IMR-90 (cell line): Measurements from ENCODE around the gene PI4KA. TPM values are rescaled to one million over a fixed set of nuclear protein-coding genes. Genes with fewer than 3 reads are reported as not detected.

ENCODE experiments used
- ATAC-seq: fragments of 200-7000 bp; cut with Tn5 transposase; 2 replicates; pipeline ENCODE4 v1.9.1; 2020; ENCODE audit warnings: low read depth, mild to moderate bottlenecking, moderate library complexity
- BruUV-seq: library from RNA; stranded (reverse); fragments of 400-500 nt; replicated peaks from 2 replicates; lab custom pipeline; 2021; lab: Mats Ljungman, UMichigan
- CTCF ChIA-PET: fragments of 300-600 bp; formaldehyde crosslinking; extraction: SDS; loops from one replicate; lab custom pipeline; 2021; ENCODE audit warnings: antibody characterized with exemption; lab: Yijun Ruan, JAX
- POLR2A ChIA-PET: fragments of 300-600 bp; sonication (Branson Sonifier 250); formaldehyde crosslinking; loops from one replicate; lab custom pipeline; 2022; ENCODE audit warnings: antibody characterized with exemption; ENCODE audit not compliant: unreplicated experiment; lab: Charles Lee
- DNase-seq: peaks from one replicate; pipeline ENCODE4 v3.0.0; 2013
- H2AFZ ChIP-seq: replicated peaks from 2 replicates; pipeline ENCODE3; 2013; ENCODE audit warnings: low read length, mild to moderate bottlenecking; ENCODE audit not compliant: poor library complexity
- H2AK5ac ChIP-seq: 2 replicates; pipeline ENCODE4 v1.6.1; 2013; ENCODE audit warnings: low read depth, low read length, inconsistent platforms
- H2AK9ac ChIP-seq: replicated peaks from 2 replicates; pipeline ENCODE3; 2013; ENCODE audit warnings: mild to moderate bottlenecking, low read depth, low read length, moderate library complexity; ENCODE audit not compliant: poor library complexity
- H2BK120ac ChIP-seq: 2 replicates; pipeline ENCODE4 v1.6.1; 2013; ENCODE audit warnings: low read depth, low read length, inconsistent platforms
- H2BK15ac ChIP-seq: 3 replicates; pipeline ENCODE4 v1.6.1; 2013; ENCODE audit warnings: low read depth, low read length, inconsistent platforms
- H2BK20ac ChIP-seq: 2 replicates; pipeline ENCODE4 v1.6.1; 2013; ENCODE audit warnings: low read depth, mild to moderate bottlenecking, inconsistent platforms, low read length, moderate library complexity
- H2BK5ac ChIP-seq: 2 replicates; pipeline ENCODE4 v1.6.1; 2013; ENCODE audit warnings: mild to moderate bottlenecking, low read depth, low read length, inconsistent platforms; ENCODE audit not compliant: poor library complexity, severe bottlenecking
- H3K14ac ChIP-seq: replicated peaks from 2 replicates; pipeline ENCODE4 v1.6.1; 2013; ENCODE audit warnings: low read depth, low read length, inconsistent platforms
- H3K18ac ChIP-seq: 2 replicates; pipeline ENCODE4 v1.6.1; 2013; ENCODE audit warnings: low read depth, low read length, control low read depth
- H3K23ac ChIP-seq: 2 replicates; pipeline ENCODE4 v1.6.1; 2013; ENCODE audit warnings: low read depth, low read length, inconsistent platforms
- H3K27ac ChIP-seq: 2 replicates; pipeline ENCODE4 v1.5.1; 2013; ENCODE audit warnings: mild to moderate bottlenecking, control low read depth, low read length; ENCODE audit not compliant: insufficient read depth
- H3K27me3 ChIP-seq: 2 replicates; pipeline ENCODE4 v1.6.1; 2013; ENCODE audit warnings: low read length; ENCODE audit not compliant: control insufficient read depth, insufficient read depth
- H3K36me3 ChIP-seq: 2 replicates; pipeline ENCODE4 v1.6.1; 2013; ENCODE audit warnings: low read length, mixed read lengths; ENCODE audit not compliant: control insufficient read depth, insufficient read depth
- H3K4ac ChIP-seq: 2 replicates; pipeline ENCODE4 v1.6.1; 2013; ENCODE audit warnings: low read depth, low read length, inconsistent platforms
- H3K4me1 ChIP-seq: 2 replicates; pipeline ENCODE4 v1.6.1; 2013; ENCODE audit warnings: low read length, mixed read lengths; ENCODE audit not compliant: control insufficient read depth, insufficient read depth
- H3K4me2 ChIP-seq: 2 replicates; pipeline ENCODE4 v1.6.1; 2013; ENCODE audit warnings: low read depth, mild to moderate bottlenecking, control low read depth, low read length, moderate library complexity
- H3K4me3 ChIP-seq: 2 replicates; pipeline ENCODE4 v1.5.1; 2013; ENCODE audit warnings: low read depth, mild to moderate bottlenecking, control low read depth, low read length, moderate library complexity; ENCODE audit not compliant: insufficient read depth
- H3K56ac ChIP-seq: 2 replicates; pipeline ENCODE4 v1.6.1; 2013; ENCODE audit warnings: low read length, inconsistent platforms; ENCODE audit not compliant: insufficient read depth; ENCODE audit errors: extremely low read depth
- H3K79me1 ChIP-seq, 2 experiments: 2 replicates each; pipeline ENCODE4 v1.6.1; 2013; ENCODE audit warnings: low read length in 2 of 2, inconsistent platforms in 1 of 2, low read depth in 1 of 2
- H3K9ac ChIP-seq: 2 replicates; pipeline ENCODE4 v1.6.1; 2013; ENCODE audit warnings: low read depth, low read length, control low read depth
- H3K9me1 ChIP-seq: 2 replicates; pipeline ENCODE4 v1.6.1; 2013; ENCODE audit warnings: low read length, inconsistent platforms; ENCODE audit not compliant: insufficient read depth
- H3K9me3 ChIP-seq: 2 replicates; pipeline ENCODE4 v1.6.1; 2013; ENCODE audit warnings: low read length; ENCODE audit not compliant: control insufficient read depth, insufficient read depth
- H4K20me1 ChIP-seq: 2 replicates; pipeline ENCODE4 v1.6.1; 2013; ENCODE audit warnings: low read length, inconsistent platforms; ENCODE audit not compliant: insufficient read depth
- H4K5ac ChIP-seq: 2 replicates; pipeline ENCODE4 v1.6.1; 2013; ENCODE audit warnings: mild to moderate bottlenecking, low read depth, low read length, control low read depth
- H4K8ac ChIP-seq, 2 experiments: 2 replicates each; pipeline ENCODE4 v1.6.1; 2013; ENCODE audit warnings: low read depth in 2 of 2, low read length in 2 of 2, control low read depth in 1 of 2, inconsistent platforms in 1 of 2
- H4K91ac ChIP-seq: 2 replicates; pipeline ENCODE4 v1.6.1; 2013; ENCODE audit warnings: low read depth, low read length, inconsistent platforms; ENCODE audit not compliant: insufficient read depth
- BHLHE40 ChIP-seq: fragments of 150-350 bp; IDR thresholded peaks from 2 replicates; pipeline ENCODE4 v1.6.1; 2016; ENCODE audit warnings: mild to moderate bottlenecking, low read depth, low read length
- CEBPB ChIP-seq: IDR thresholded peaks from 2 replicates; pipeline ENCODE4 v1.6.1; 2012; ENCODE audit warnings: low read depth, low read length, improper control_type of control experiment
- CHD1 ChIP-seq: IDR thresholded peaks from 2 replicates; pipeline ENCODE4 v1.6.1; 2012; ENCODE audit warnings: low read depth, low read length, improper control_type of control experiment
- FOS ChIP-seq: fragments of 150-350 bp; IDR thresholded peaks from 2 replicates; pipeline ENCODE4 v1.6.1; 2016; ENCODE audit warnings: low read depth, low read length
- MAFK ChIP-seq: IDR thresholded peaks from 2 replicates; pipeline ENCODE4 v1.6.1; 2012; ENCODE audit warnings: low read depth, low read length, improper control_type of control experiment
- MAZ ChIP-seq: IDR thresholded peaks from 2 replicates; pipeline ENCODE4 v1.6.1; 2012; ENCODE audit warnings: low read depth, mild to moderate bottlenecking, low read length, improper control_type of control experiment, moderate library complexity, borderline replicate concordance
- MXI1 ChIP-seq: IDR thresholded peaks from 2 replicates; pipeline ENCODE4 v1.6.1; 2012; ENCODE audit warnings: low read depth, mild to moderate bottlenecking, low read length, moderate library complexity, borderline replicate concordance
- NFE2L2 ChIP-seq: fragments of 150-350 bp; IDR thresholded peaks from 2 replicates; pipeline ENCODE4 v1.6.1; 2016; ENCODE audit warnings: low read depth, mild to moderate bottlenecking, low read length
- POLR2A ChIP-seq: IDR thresholded peaks from 2 replicates; pipeline ENCODE4 v1.6.1; 2012; ENCODE audit warnings: mild to moderate bottlenecking, low read depth, low read length
- RAD21 ChIP-seq: IDR thresholded peaks from 2 replicates; pipeline ENCODE4 v1.6.1; 2012; ENCODE audit warnings: low read length, improper control_type of control experiment
- RCOR1 ChIP-seq: IDR thresholded peaks from 2 replicates; pipeline ENCODE4 v1.6.1; 2012; ENCODE audit warnings: mild to moderate bottlenecking, low read length, improper control_type of control experiment; ENCODE audit not compliant: insufficient replicate concordance
- RFX5 ChIP-seq: IDR thresholded peaks from 2 replicates; pipeline ENCODE4 v1.8.0; 2012; ENCODE audit warnings: low read depth, mild to moderate bottlenecking, low read length, moderate library complexity
- SMC3 ChIP-seq: fragments of 150-350 bp; IDR thresholded peaks from 2 replicates; pipeline ENCODE4 v1.6.1; 2016; ENCODE audit warnings: low read depth, mild to moderate bottlenecking, antibody characterized with exemption, low read length, moderate library complexity
- WGBS, 2 experiments: methylation state at CpG; one replicate each; pipeline versions ENCODE4 v1.1.5 to v1.1.7; 2013; ENCODE audit warnings: missing lambda C conversion rate in 2 of 2; ENCODE audit not compliant: insufficient read length in 1 of 2; ENCODE audit errors: extremely low coverage in 2 of 2; 5-methylcytosine and 5-hydroxymethylcytosine counted together
- dilution Hi-C: fragments of 300-500 bp; cut with HindIII; formaldehyde crosslinking; loops from one replicate; pipeline ENCODE4 v1.14.3; 2018; ENCODE audit warnings: low sequenced_read_pairs; ENCODE audit not compliant: unreplicated experiment
- in situ Hi-C: fragments of 300-500 bp; cut with MboI; formaldehyde crosslinking; loops from 3 replicates; pipeline ENCODE4 v1.14.3; 2019; ENCODE audit warnings: low sequenced_read_pairs, inconsistent platforms, mixed read lengths
- intact Hi-C: fragments of 100-400 bp; cut with micrococcal nuclease; formaldehyde crosslinking; loops from 2 replicates; pipeline ENCODE4 v1.10.0; 2022
- polyA plus RNA-seq, 3 experiments: library from polyadenylated mRNA; depleted of rRNA; stranded (reverse); fragments of >200 nt; gene quantifications; 2 replicates each; pipeline ENCODE4 v1.2.3, GENCODE V29; 2012; ENCODE audit warnings: low replicate concordance in 1 of 3
- total RNA-seq: library from RNA; depleted of rRNA; stranded (reverse); fragments of >200 nt; gene quantifications from 2 replicates; pipeline ENCODE4 v1.2.3, GENCODE V29; 2012
- TF ChIP-seq, protein P1 (sequence below): fragments of 150-350 bp; IDR thresholded peaks from 2 replicates; pipeline ENCODE4 v1.6.1; 2016; ENCODE audit warnings: low read depth, mild to moderate bottlenecking, low read length, moderate library complexity, borderline replicate concordance
- TF ChIP-seq, protein P2 (sequence below): conservative IDR thresholded peaks from 2 replicates; pipeline ENCODE4 v1.5.1; 2012; ENCODE audit warnings: mild to moderate bottlenecking, low read depth, low read length, improper control_type of control experiment
- TF ChIP-seq, protein P3 (sequence below): fragments of 150-350 bp; IDR thresholded peaks from 2 replicates; pipeline ENCODE4 v1.6.1; 2017; ENCODE audit warnings: mild to moderate bottlenecking, antibody characterized with exemption, low read length, low read depth

The PI4KA gene
- total and polyA plus RNA-seq, 2 of the 4 experiments (the other 2 are of a cell fraction), result 16.8 to 35.5 TPM

DNA sequence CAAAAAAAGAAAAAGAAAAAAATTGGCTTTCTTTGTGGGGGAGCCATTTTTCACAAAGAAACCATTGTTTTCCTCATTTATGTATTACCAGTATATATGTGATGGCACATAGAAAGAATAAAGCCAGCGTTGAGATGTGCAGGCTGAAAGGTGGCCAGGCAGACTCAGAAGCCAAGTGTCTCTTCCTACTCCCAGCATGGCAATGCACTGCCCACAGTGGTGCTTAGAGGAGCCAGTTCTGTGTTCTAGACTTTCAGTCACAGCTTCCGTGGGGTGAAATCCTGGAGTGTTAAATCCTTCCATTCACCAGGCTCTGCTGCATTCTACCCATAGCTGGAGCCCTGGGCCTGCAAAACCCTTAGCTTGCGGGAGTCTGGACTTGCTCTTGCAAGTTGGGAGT is 19.1 kb upstream of the PI4KA start:
- BruUV-seq, result no TSS peak
- in situ Hi-C loops, result no loop called here

More for the DNA sequence above, 19.1 kb upstream of the PI4KA start:
- Histone ChIP-seq H3K79me1 (peaks cover 3 to 11% of the 10 kb centered on the region in 2 experiments), H3K18ac (no peak overlapping the region), H3K9ac (no peak overlapping the region), H4K8ac (no peak overlapping the region), H3K56ac (no peak overlapping the region), H2BK15ac (no peak overlapping the region), H3K9me3 (no peaks in the 10 kb centered on the region), H3K9me1 (0 out of 2 replicates have a peak, but pooled peaks cover 2% of the 10 kb centered on the region), H3K4me2 (no peak overlapping the region), H3K27ac (no peak overlapping the region), H4K20me1 (no peaks in the 10 kb centered on the region), H3K14ac (no peak overlapping the region), H3K4me3 (no peak overlapping the region), H4K5ac (no peak overlapping the region), H2AK5ac (no peak overlapping the region), H2BK120ac (no peak overlapping the region), H2AFZ (no peak overlapping the region), H2BK20ac (no peak overlapping the region), H3K4me1 (no peaks in the 10 kb centered on the region), H4K91ac (no peak overlapping the region), H2BK5ac (no peak overlapping the region), H3K36me3 (peaks cover 35% of the 10 kb centered on the region), H3K27me3 (no peaks in the 10 kb centered on the region), H3K23ac (no peak overlapping the region), H3K4ac (no peak overlapping the region), H2AK9ac (no peak overlapping the region)
- CTCF ChIA-PET, result no interaction called here
- WGBS, 2 experiments, result no CpG with 5 or more reads among the region's 3 CpGs
- ATAC-seq (no peak), DNase-seq (no peak)
- intact Hi-C loops (no loop called here), dilution Hi-C loops (no loop called here)
- TF ChIP-seq MXI1 (no peak), RFX5 (no peak), CHD1 (no peak), FOS (no peak), POLR2A (no peak), RAD21 (no peak), CEBPB (no peak), RCOR1 (no peak), BHLHE40 (no peak), MAZ (no peak), SMC3 (no peak), MAFK (no peak), NFE2L2 (no peak)
- TF ChIP-seq, protein P1, sequence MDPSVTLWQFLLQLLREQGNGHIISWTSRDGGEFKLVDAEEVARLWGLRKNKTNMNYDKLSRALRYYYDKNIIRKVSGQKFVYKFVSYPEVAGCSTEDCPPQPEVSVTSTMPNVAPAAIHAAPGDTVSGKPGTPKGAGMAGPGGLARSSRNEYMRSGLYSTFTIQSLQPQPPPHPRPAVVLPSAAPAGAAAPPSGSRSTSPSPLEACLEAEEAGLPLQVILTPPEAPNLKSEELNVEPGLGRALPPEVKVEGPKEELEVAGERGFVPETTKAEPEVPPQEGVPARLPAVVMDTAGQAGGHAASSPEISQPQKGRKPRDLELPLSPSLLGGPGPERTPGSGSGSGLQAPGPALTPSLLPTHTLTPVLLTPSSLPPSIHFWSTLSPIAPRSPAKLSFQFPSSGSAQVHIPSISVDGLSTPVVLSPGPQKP, result no peak
- TF ChIP-seq, protein P2, sequence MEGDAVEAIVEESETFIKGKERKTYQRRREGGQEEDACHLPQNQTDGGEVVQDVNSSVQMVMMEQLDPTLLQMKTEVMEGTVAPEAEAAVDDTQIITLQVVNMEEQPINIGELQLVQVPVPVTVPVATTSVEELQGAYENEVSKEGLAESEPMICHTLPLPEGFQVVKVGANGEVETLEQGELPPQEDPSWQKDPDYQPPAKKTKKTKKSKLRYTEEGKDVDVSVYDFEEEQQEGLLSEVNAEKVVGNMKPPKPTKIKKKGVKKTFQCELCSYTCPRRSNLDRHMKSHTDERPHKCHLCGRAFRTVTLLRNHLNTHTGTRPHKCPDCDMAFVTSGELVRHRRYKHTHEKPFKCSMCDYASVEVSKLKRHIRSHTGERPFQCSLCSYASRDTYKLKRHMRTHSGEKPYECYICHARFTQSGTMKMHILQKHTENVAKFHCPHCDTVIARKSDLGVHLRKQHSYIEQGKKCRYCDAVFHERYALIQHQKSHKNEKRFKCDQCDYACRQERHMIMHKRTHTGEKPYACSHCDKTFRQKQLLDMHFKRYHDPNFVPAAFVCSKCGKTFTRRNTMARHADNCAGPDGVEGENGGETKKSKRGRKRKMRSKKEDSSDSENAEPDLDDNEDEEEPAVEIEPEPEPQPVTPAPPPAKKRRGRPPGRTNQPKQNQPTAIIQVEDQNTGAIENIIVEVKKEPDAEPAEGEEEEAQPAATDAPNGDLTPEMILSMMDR, result no peak
- TF ChIP-seq, protein P3, sequence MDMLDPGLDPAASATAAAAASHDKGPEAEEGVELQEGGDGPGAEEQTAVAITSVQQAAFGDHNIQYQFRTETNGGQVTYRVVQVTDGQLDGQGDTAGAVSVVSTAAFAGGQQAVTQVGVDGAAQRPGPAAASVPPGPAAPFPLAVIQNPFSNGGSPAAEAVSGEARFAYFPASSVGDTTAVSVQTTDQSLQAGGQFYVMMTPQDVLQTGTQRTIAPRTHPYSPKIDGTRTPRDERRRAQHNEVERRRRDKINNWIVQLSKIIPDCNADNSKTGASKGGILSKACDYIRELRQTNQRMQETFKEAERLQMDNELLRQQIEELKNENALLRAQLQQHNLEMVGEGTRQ, result no peak
- POLR2A ChIA-PET, result no interaction called here
